Right lobe of liver (tissue), 6 donors: ENCODE data around the gene TRIO. TPM values are rescaled to one million over a fixed set of nuclear protein-coding genes. Genes with fewer than 3 reads are reported as not detected.

Source experiments
- ATAC-seq, 4 donors: fragments of 200-7000 bp; cut with Tn5 transposase; one replicate each; pipeline ENCODE4 v1.9.1; 2020; ENCODE audit warnings: mild to moderate bottlenecking in 4 of 4, moderate library complexity in 4 of 4
- DNase-seq, 3 donors: peaks; one replicate each; pipeline ENCODE4 v3.0.0-alpha.2; 2020
- H3K27ac ChIP-seq, 3 donors: fragments of 200-600 bp; one replicate each; pipeline ENCODE4 v1.8.0; 2022
- H3K27me3 ChIP-seq, 2 donors: fragments of 200-600 bp; one replicate each; pipeline ENCODE4 v1.8.0; 2022
- H3K36me3 ChIP-seq, 4 donors: fragments of 200-600 bp; sonication (generic) in 1 of 4; one replicate each; pipeline versions ENCODE4 v1.5.1 to v1.8.0; 2017 to 2022; ENCODE audit warnings: control low read depth in 1 of 4
- H3K4me1 ChIP-seq, 4 donors: fragments of 200-600 bp; sonication (generic) in 1 of 4; one replicate each; pipeline versions ENCODE4 v1.5.1 to v1.8.0; 2017 to 2022; ENCODE audit warnings: control low read depth in 1 of 4
- H3K4me3 ChIP-seq, 3 donors: fragments of 200-600 bp; one replicate each; pipeline ENCODE4 v1.8.0; 2022
- H3K9me3 ChIP-seq, 4 donors: fragments of 200-600 bp; sonication (generic) in 1 of 4; one replicate each; pipeline versions ENCODE4 v1.5.1 to v1.8.0; 2017 to 2022; ENCODE audit warnings: control low read depth in 1 of 4
- POLR2A ChIP-seq: fragments of 450-650 bp; IDR thresholded peaks from one replicate; pipeline ENCODE4 v1.6.1; 2017; ENCODE audit warnings: antibody characterized with exemption, mild to moderate bottlenecking
- WGBS: methylation state at CpG from one replicate; pipeline ENCODE4 v1.1.6; 2018; ENCODE audit warnings: low coverage, low lambda C conversion rate; ENCODE audit not compliant: insufficient coverage; ENCODE audit errors: missing lambda C conversion rate; 5-methylcytosine and 5-hydroxymethylcytosine counted together
- intact Hi-C, 2 donors: fragments of 100-400 bp; cut with DNase I; formaldehyde crosslinking; loops; one replicate each; pipeline versions ENCODE4 v1.11.2 to v1.14.1; 2022
- total RNA-seq, 6 experiments: library from RNA; depleted of rRNA in 2 of 6; stranded (reverse); fragments of >200 nt in 2 of 6; fragmentation: NEBNext Ultra II Directional in 3 of 6; extraction: Animal tissue kit (Norgen Biotek cat#: 25700) in 3 of 6; gene quantifications; one replicate each; pipeline versions ENCODE4 v1.1.0 to v1.2.4, GENCODE V29; 2016 to 2023
- TF ChIP-seq, protein P1 (sequence below), 4 donors: fragments of 200-600 bp in 3 of 4; fragments of 450-650 bp in 1 of 4; IDR thresholded peaks; one replicate each; pipeline versions ENCODE4 v1.5.1 to v1.8.0; 2016 to 2022; ENCODE audit warnings: antibody characterized with exemption in 4 of 4, mild to moderate bottlenecking in 2 of 4
- donor health status: DM: no; HTN: yes; CAD: no.
- donor health status: DM: no; HTN: no; CAD: no.
- donor health status: DM: no; HTN: no; CAD: no.
- donor health status: DM: no; HTN: yes; CAD: no.
- donor health status: DM: no; HTN: yes; CAD: no.

The TRIO gene
- total RNA-seq, 6 experiments from 2014 or later: 34.7 to 63.5 (median 50.2) TPM

DNA sequence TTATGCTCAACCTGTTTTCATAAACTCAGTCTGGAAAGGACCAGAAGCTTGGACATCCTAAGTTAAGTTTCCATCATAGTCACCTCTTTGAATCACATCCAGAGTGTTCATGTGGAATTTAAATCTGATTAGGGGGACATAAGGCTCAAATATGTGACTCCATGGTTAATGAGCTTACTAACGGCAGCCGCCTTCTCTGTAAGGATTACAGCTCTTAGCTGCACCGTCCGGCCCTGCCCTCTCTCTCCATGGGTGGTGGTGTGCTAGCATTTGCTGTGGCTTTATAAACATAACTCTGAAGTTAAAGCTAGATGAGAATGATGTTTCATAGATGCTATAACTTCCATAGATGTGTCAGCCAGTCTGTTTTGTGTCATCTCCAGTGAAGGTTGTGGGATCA, 156.5 kb downstream of the TRIO start:
- ATAC-seq: no peak
- Histone ChIP-seq H3K36me3 (peaks cover 4 to 30% (median 7%) of the 10 kb centered on the region in 4 donors), H3K27me3 (no peaks in the 10 kb centered on the region), H3K4me3 (no peak overlapping the region), H3K27ac (no peak overlapping the region), H3K9me3 (no peaks in the 10 kb centered on the region), H3K4me1 (no peaks in the 10 kb centered on the region)
- no peak for DNase-seq
- TF ChIP-seq, protein P1, sequence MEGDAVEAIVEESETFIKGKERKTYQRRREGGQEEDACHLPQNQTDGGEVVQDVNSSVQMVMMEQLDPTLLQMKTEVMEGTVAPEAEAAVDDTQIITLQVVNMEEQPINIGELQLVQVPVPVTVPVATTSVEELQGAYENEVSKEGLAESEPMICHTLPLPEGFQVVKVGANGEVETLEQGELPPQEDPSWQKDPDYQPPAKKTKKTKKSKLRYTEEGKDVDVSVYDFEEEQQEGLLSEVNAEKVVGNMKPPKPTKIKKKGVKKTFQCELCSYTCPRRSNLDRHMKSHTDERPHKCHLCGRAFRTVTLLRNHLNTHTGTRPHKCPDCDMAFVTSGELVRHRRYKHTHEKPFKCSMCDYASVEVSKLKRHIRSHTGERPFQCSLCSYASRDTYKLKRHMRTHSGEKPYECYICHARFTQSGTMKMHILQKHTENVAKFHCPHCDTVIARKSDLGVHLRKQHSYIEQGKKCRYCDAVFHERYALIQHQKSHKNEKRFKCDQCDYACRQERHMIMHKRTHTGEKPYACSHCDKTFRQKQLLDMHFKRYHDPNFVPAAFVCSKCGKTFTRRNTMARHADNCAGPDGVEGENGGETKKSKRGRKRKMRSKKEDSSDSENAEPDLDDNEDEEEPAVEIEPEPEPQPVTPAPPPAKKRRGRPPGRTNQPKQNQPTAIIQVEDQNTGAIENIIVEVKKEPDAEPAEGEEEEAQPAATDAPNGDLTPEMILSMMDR (IDR thresholded peaks at IDR 0.05): no peak
- WGBS: 100% methylated on average over 2 of the region's 4 CpGs
- intact Hi-C loops: no loop called here

DNA sequence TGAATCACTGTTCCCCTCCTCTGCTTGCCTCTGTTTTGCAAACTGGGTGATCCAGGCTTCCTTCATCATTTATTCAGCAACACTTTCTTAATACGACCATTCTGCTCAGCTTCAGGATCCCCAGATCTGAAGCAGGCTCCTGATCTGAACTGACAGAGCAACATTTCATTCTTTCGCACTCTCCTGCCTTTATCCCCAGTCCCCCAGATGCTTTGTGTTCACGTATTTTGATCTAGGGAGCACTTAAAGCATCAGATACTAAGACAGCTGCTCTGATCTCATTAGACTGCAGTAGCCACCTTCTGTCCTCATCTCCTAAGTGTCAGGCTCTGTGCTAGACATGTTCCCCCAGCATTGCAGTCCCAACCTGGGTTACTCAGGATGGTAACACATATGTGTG, 158.0 kb downstream of the TRIO start:
- Histone ChIP-seq H3K27ac (no peak overlapping the region), H3K4me1 (no peaks in the 10 kb centered on the region), H3K27me3 (no peaks in the 10 kb centered on the region), H3K36me3 (peaks cover 0 to 26% (median 12%) of the 10 kb centered on the region in 4 donors), H3K9me3 (no peaks in the 10 kb centered on the region), H3K4me3 (no peak overlapping the region)
- intact Hi-C loops: no loop called here
- TF ChIP-seq, protein P1 (IDR thresholded peaks at IDR 0.05): no peak
- no peak for TF ChIP-seq POLR2A
- WGBS: 90% methylated on average over 2 of the region's 3 CpGs
- no peak for ATAC-seq
- DNase-seq: no peak

DNA sequence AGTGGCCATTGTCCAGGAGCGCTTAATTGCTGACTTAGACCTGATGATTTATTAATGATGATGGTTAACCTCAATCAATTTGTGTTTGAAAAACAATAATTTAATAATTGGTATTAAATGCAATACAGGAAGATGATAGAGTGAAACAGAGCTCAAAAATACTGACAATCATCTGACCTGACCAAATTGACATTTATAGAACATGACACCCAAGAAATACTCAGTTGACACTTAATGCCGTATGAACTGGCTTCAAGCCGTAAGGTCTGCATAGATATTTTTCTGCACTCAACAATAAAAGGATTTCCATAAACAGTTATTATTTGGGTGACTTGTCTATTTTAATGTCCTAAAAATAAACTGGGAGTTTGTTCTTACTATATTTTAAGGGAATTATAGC, 159.2 kb downstream of the TRIO start:
- Histone ChIP-seq H3K27ac (no peak overlapping the region), H3K4me1 (no peaks in the 10 kb centered on the region), H3K36me3 (peaks cover 0 to 20% (median 8%) of the 10 kb centered on the region in 4 donors), H3K9me3 (no peaks in the 10 kb centered on the region), H3K27me3 (no peaks in the 10 kb centered on the region), H3K4me3 (no peak overlapping the region)
- TF ChIP-seq, protein P1 (IDR thresholded peaks at IDR 0.05): no peak
- TF ChIP-seq POLR2A: no peak
- DNase-seq: no peak
- ATAC-seq: no peak
- intact Hi-C loops: no loop called here
- WGBS: 87% methylated on average over 3 of the region's 3 CpGs

DNA sequence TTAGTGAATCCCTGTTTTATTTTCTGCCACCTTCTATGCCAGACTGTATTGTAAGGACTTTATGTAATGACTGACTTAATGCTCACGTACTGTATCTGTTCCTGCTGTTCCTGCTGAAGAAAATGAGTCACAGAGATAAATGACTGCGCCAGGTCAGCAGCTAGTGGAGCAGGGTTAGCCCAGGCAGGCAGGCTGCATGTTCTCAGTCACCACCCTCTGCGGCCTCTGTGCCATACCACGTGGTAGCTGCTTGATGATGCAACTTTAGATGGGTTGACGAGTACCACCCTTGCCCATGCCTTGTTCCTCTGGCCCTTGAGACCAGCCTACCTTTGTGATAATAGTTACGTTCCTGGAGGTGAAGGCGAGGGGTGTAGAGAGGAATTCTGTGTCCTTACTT, 161.9 kb downstream of the TRIO start:
- no peaks in the 10 kb centered on the region for H3K4me1 ChIP-seq
- H3K4me3 ChIP-seq: no peak overlapping the region
- intact Hi-C loops: no loop called here
- WGBS: 80% methylated on average over 7 of the region's 7 CpGs
- DNase-seq (no peak), ATAC-seq (peak in 1 of 4 donors; percentile 36)
- H3K27me3 ChIP-seq: no peaks in the 10 kb centered on the region
- H3K27ac ChIP-seq: no peak overlapping the region
- peaks cover 0 to 14% (median 7%) of the 10 kb centered on the region in 4 donors for H3K36me3 ChIP-seq
- H3K9me3 ChIP-seq: no peaks in the 10 kb centered on the region
- no peak for TF ChIP-seq POLR2A
- TF ChIP-seq, protein P1 (IDR thresholded peaks at IDR 0.05): no peak

DNA sequence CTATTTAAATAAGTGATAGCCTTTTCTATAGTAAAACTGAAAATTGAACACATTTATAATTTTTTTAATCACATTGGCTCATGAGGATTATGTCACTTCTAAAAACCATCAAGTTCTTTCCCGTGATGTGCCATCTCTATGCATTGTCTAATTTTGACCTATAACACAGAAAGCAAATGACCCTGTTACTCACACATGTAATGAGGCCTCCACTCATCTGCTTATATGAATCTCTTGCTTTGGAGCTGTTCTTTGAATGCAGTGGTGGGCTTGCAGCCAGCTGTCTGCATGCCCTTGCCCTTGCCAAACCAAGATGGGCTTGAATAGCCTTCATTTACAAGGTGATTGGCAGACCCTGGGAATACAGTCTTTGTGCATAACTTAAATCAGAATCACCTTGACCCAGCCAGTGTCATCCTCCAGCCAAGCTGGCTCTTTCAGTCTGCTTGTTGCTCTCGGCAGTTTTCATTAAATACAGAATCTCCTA, 163.2 kb downstream of the TRIO start:
- Histone ChIP-seq H3K4me1 (no peaks in the 10 kb centered on the region), H3K4me3 (no peak overlapping the region), H3K36me3 (peaks cover 0 to 18% (median 11%) of the 10 kb centered on the region in 4 donors), H3K9me3 (no peaks in the 10 kb centered on the region), H3K27me3 (no peaks in the 10 kb centered on the region), H3K27ac (no peak overlapping the region)
- DNase-seq: no peak
- TF ChIP-seq, protein P1 (IDR thresholded peaks at IDR 0.05): no peak
- no peak for TF ChIP-seq POLR2A
- no peak for ATAC-seq
- intact Hi-C loops: no loop called here
- 83% methylated on average over 2 of the region's 2 CpGs for WGBS
